Germinal center (tissue), 1 donor: Measurements from ENCODE around the gene CCNDBP1.

ENCODE experiments used
- DNase-seq: peaks from one replicate; pipeline ENCODE4 v3.0.0; 2012; ENCODE audit warnings: mixed read lengths, low spot score

Gene CCNDBP1

GRCh38 chr15:43246261-43246774 lies 61.1 kb downstream of the CCNDBP1 start:
- DNase-seq, result no peak
